H1 (cell line): Measurements from ENCODE around the gene MS4A3. TPM values are rescaled to one million over a fixed set of nuclear protein-coding genes. Genes with fewer than 3 reads are reported as not detected.

Source experiments
- CEBPB ChIP-seq: IDR thresholded peaks from 2 replicates; pipeline ENCODE4 v1.6.1; 2012; ENCODE audit warnings: low read depth, low read length
- CHD1 ChIP-seq: IDR thresholded peaks from 2 replicates; pipeline ENCODE4 v1.6.1; 2012; ENCODE audit warnings: low read depth, low read length, improper control_type of control experiment
- CHD7 ChIP-seq: fragments of 300-600 bp; sonication (generic); IDR thresholded peaks from 2 replicates; pipeline ENCODE4 v1.7.1; 2012; ENCODE audit warnings: low read length, moderate library complexity, mild to moderate bottlenecking, inconsistent platforms; ENCODE audit not compliant: insufficient replicate concordance
- CTCF ChIP-seq, 3 experiments: IDR thresholded peaks; 1 replicate in 2 of 3; 2 replicates in 1 of 3; pipeline versions ENCODE4 v1.5.1 to v1.6.1; 2011; ENCODE audit warnings: low read length in 3 of 3, mild to moderate bottlenecking in 3 of 3, inconsistent platforms in 2 of 3, low read depth in 1 of 3, moderate library complexity in 1 of 3; ENCODE audit not compliant: insufficient read depth in 1 of 3; ENCODE audit errors: control extremely low read depth in 1 of 3
- FOSL1 ChIP-seq: IDR thresholded peaks from 2 replicates; pipeline ENCODE4 v1.6.1; 2011; ENCODE audit warnings: mild to moderate bottlenecking, low read depth, low read length, moderate library complexity; ENCODE audit not compliant: insufficient read depth
- PHF8 ChIP-seq: fragments of 200-600 bp; sonication (generic); conservative IDR thresholded peaks from 2 replicates; pipeline ENCODE4 v1.7.1; 2012; ENCODE audit warnings: low read depth, mild to moderate bottlenecking, inconsistent platforms, low read length, moderate library complexity
- POLR2A ChIP-seq, 2 experiments: IDR thresholded peaks; 1 replicate in 1 of 2; 2 replicates in 1 of 2; pipeline ENCODE4 v1.6.1; 2011; ENCODE audit warnings: low read depth in 2 of 2, low read length in 2 of 2, mild to moderate bottlenecking in 2 of 2; ENCODE audit errors: control extremely low read depth in 1 of 2
- RBBP5 ChIP-seq: IDR thresholded peaks from 2 replicates; pipeline ENCODE4 v1.7.1; 2012; ENCODE audit warnings: low read depth, mild to moderate bottlenecking, inconsistent platforms, low read length, moderate library complexity, borderline replicate concordance
- SIN3A ChIP-seq, 2 experiments: IDR thresholded peaks in 1 of 2; conservative IDR thresholded peaks in 1 of 2; 2 replicates each; pipeline ENCODE4 v1.6.1; 2011 to 2012; ENCODE audit warnings: low read length in 2 of 2, improper control_type of control experiment in 1 of 2, low read depth in 1 of 2, mild to moderate bottlenecking in 1 of 2
- TEAD4 ChIP-seq: IDR thresholded peaks from 2 replicates; pipeline ENCODE4 v1.6.1; 2012; ENCODE audit warnings: low read depth, low read length, inconsistent platforms, mixed read lengths
- polyA plus RNA-seq, 7 experiments: library from polyadenylated mRNA; depleted of rRNA in 3 of 7; stranded (reverse) in 5 of 7; unstranded in 2 of 7; fragments of >200 nt in 5 of 7; fragments of 200-250 nt in 2 of 7; gene quantifications; 1 replicate in 5 of 7; 2 replicates in 1 of 7; 4 replicates in 1 of 7; pipeline versions ENCODE4 v1.2.1 to v1.2.3, GENCODE V29; 2011 to 2013; ENCODE audit warnings: missing spikeins in 2 of 7, mixed read lengths in 2 of 7
- total RNA-seq: library from RNA; stranded (reverse); fragmentation: NEBNext Ultra II Directional; extraction: Animal tissue kit (Norgen Biotek cat#: 25700); gene quantifications from 2 replicates; pipeline ENCODE4 v1.2.1, GENCODE V29; 2021

The MS4A3 gene
- total and polyA plus RNA-seq, 2 of the 8 experiments (the other 6 are each of a cell fraction or from before 2014, with no cell fraction given), result not detected

DNA sequence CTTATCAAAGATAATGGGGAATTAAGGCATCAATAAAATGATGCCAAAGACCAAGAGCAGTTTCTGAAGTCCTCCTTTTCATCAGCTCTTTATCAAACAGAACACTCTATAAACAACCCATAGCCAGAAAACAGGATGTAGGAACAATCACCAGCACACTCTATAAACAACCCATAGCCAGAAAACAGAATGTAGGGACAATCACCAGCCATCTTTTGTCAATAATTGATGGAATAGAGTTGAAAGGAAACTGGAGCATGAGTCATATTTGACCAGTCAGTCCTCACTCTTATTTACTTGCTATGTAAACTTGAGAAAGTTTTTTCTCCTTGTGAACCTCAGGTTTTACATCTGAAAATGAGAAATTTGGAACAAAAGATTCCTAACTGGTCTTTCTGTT lies 42.0 kb downstream of the MS4A3 start (continued):
- TF ChIP-seq CHD7 (no peak), FOSL1 (no peak), CHD1 (no peak), POLR2A (IDR thresholded peaks at IDR 0.05; ENCODE audit: control extremely low read depth in 1 of 2, low read depth in 2 of 2, low read length in 2 of 2) (no peak), TEAD4 (no peak), PHF8 (no peak), SIN3A (conservative IDR thresholded peaks at IDR 0.05 in 1 of 2, IDR thresholded peaks at IDR 0.05 in 1 of 2; ENCODE audit: low read depth in 1 of 2, low read length in 2 of 2) (no peak), CTCF (IDR thresholded peaks at IDR 0.05; ENCODE audit: control extremely low read depth in 1 of 3, insufficient read depth in 1 of 3, low read depth in 1 of 3, low read length in 3 of 3) (no peak), RBBP5 (no peak), CEBPB (no peak)
